Panc1 (cell line): ENCODE results near the gene TRDMT1.

Experiments used
- CTCF ChIP-seq: fragments of 450-650 bp; IDR thresholded peaks from 2 replicates; pipeline ENCODE4 v1.5.1; 2017; ENCODE audit warnings: mild to moderate bottlenecking
- SIN3A ChIP-seq: IDR thresholded peaks from 2 replicates; pipeline ENCODE4 v1.6.1; 2012; ENCODE audit warnings: low read depth, mild to moderate bottlenecking, low read length, moderate library complexity, borderline replicate concordance; ENCODE audit not compliant: insufficient read depth
- TCF7L2 ChIP-seq: IDR thresholded peaks from 2 replicates; pipeline ENCODE4 v1.6.1; 2011; ENCODE audit warnings: mild to moderate bottlenecking, low read depth, low read length, inconsistent platforms

- TF ChIP-seq CTCF (no peak), SIN3A (no peak), TCF7L2 (no peak)
Observed at GRCh38 chr10:17214971-17215781, 13.7 kb upstream of the TRDMT1 start.
